GM12878 (cell line): ENCODE measurements around the gene PPP2R2D. TPM values are rescaled to one million over a fixed set of nuclear protein-coding genes. Genes with fewer than 3 reads are reported as not detected.
A peak's percentile ranks its signal among the peaks of the same experiment; 100 is the strongest.

Experiments
- ATAC-seq: fragments of 200-7000 bp; cut with Tn5 transposase; 3 replicates; pipeline ENCODE4 v1.9.1; 2020; ENCODE audit warnings: mild to moderate bottlenecking, moderate library complexity
- BruUV-seq: library from RNA; stranded (reverse); fragments of 400-500 nt; replicated peaks from 2 replicates; lab custom pipeline; 2021; lab: Mats Ljungman, UMichigan
- CTCF ChIA-PET: fragments of 300-600 bp; sonication (Branson Sonifier 250); formaldehyde crosslinking; extraction: SDS; loops from one replicate; lab custom pipeline; 2021; ENCODE audit warnings: inconsistent platforms; lab: Yijun Ruan, JAX
- POLR2A ChIA-PET: fragments of 350-600 bp; formaldehyde crosslinking; extraction: SDS; loops from one replicate; lab custom pipeline; 2021; ENCODE audit warnings: inconsistent platforms; lab: Charles Lee
- RAD21 ChIA-PET: fragments of 300-600 bp; sonication (Branson Sonifier 250); formaldehyde crosslinking; loops from one replicate; lab custom pipeline; 2023; ENCODE audit warnings: antibody characterized with exemption; ENCODE audit not compliant: unreplicated experiment; lab: Charles Lee
- SMC1A ChIA-PET: fragments of 300-600 bp; sonication (Branson Sonifier 250); formaldehyde crosslinking; loops from one replicate; lab custom pipeline; 2023; ENCODE audit not compliant: unreplicated experiment, uncharacterized antibody; lab: Charles Lee
- DNase-seq: peaks from one replicate; pipeline ENCODE4 v3.0.0-alpha.2; 2011; ENCODE audit warnings: low read depth, low spot score
- FAIRE-seq: peaks from 3 replicates; lab custom pipeline; 2011; peaks lifted over from hg19 to GRCh38; lab: Jason Lieb, UNC
- H2AFZ ChIP-seq: 2 replicates; pipeline ENCODE4 v1.6.0; 2011; ENCODE audit warnings: low read depth, low read length, control low read depth; ENCODE audit not compliant: control insufficient read depth
- H3K27ac ChIP-seq: 2 replicates; pipeline ENCODE4 v1.5.1; 2011; ENCODE audit warnings: control low read depth; ENCODE audit not compliant: control insufficient read depth, insufficient read depth
- H3K27me3 ChIP-seq, 2 experiments: replicated peaks in 1 of 2; 2 replicates each; pipeline versions ENCODE4 v1.6.0 to v1.6.1; 2011; ENCODE audit warnings: low read length in 1 of 2; ENCODE audit not compliant: control insufficient read depth in 2 of 2, insufficient read depth in 2 of 2
- H3K36me3 ChIP-seq, 2 experiments: 2 replicates each; pipeline ENCODE4 v1.5.1; 2011; ENCODE audit warnings: low read length in 1 of 2; ENCODE audit not compliant: control insufficient read depth in 2 of 2, insufficient read depth in 2 of 2
- H3K4me1 ChIP-seq: 2 replicates; pipeline ENCODE4 v1.6.1; 2011; ENCODE audit warnings: mild to moderate bottlenecking, low read length, moderate library complexity, mixed read lengths; ENCODE audit not compliant: control insufficient read depth, insufficient read depth
- H3K4me2 ChIP-seq: 2 replicates; pipeline ENCODE4 v1.6.0; 2011; ENCODE audit warnings: control low read depth; ENCODE audit not compliant: control insufficient read depth, insufficient read depth
- H3K4me3 ChIP-seq: fragments of 200-600 bp; sonication (generic); 2 replicates; pipeline ENCODE4 v1.5.1; 2016
- H3K79me2 ChIP-seq: 2 replicates; pipeline ENCODE4 v1.6.0; 2011; ENCODE audit warnings: low read length; ENCODE audit not compliant: control insufficient read depth, insufficient read depth
- H3K9ac ChIP-seq: 2 replicates; pipeline ENCODE4 v1.8.0; 2011; ENCODE audit warnings: low read length, control low read depth, mixed read lengths; ENCODE audit not compliant: control insufficient read depth, insufficient read depth
- H3K9me3 ChIP-seq: replicated peaks from 3 replicates; pipeline ENCODE4 v1.5.1; 2011; ENCODE audit warnings: mild to moderate bottlenecking, low read length; ENCODE audit not compliant: control insufficient read depth, insufficient read depth
- H4K20me1 ChIP-seq: 2 replicates; pipeline ENCODE4 v1.6.0; 2011; ENCODE audit not compliant: control insufficient read depth, insufficient read depth
- CHD2 ChIP-seq: IDR thresholded peaks from 2 replicates; pipeline ENCODE4 v1.6.1; 2011; ENCODE audit warnings: low read depth, low read length, improper control_type of control experiment, borderline replicate concordance
- DPF2 ChIP-seq: fragments of 450-650 bp; IDR thresholded peaks from 2 replicates; pipeline ENCODE4 v1.6.1; 2017; ENCODE audit warnings: mild to moderate bottlenecking
- ETV6 ChIP-seq, 2 experiments: fragments of 450-650 bp in 1 of 2; IDR thresholded peaks in 1 of 2; conservative IDR thresholded peaks in 1 of 2; 2 replicates each; pipeline ENCODE4 v1.6.1; 2014; ENCODE audit warnings: antibody characterized with exemption in 1 of 2, borderline replicate concordance in 1 of 2, low read depth in 1 of 2, mild to moderate bottlenecking in 1 of 2, moderate library complexity in 1 of 2
- FOXM1 ChIP-seq: IDR thresholded peaks from 2 replicates; pipeline ENCODE4 v1.6.1; 2012; ENCODE audit warnings: low read depth, mild to moderate bottlenecking, inconsistent platforms, low read length, moderate library complexity
- HCFC1 ChIP-seq: fragments of 150-350 bp; IDR thresholded peaks from 2 replicates; pipeline ENCODE4 v1.6.1; 2014; ENCODE audit warnings: low read length
- KDM1A ChIP-seq: fragments of 200-600 bp; sonication (generic); IDR thresholded peaks from 2 replicates; pipeline ENCODE4 v1.6.1; 2016; ENCODE audit warnings: borderline replicate concordance
- MTA3 ChIP-seq: IDR thresholded peaks from 2 replicates; pipeline ENCODE4 v1.6.1; 2012; ENCODE audit warnings: low read length, inconsistent platforms, borderline replicate concordance
- MXI1 ChIP-seq: fragments of 150-350 bp; IDR thresholded peaks from 2 replicates; pipeline ENCODE4 v1.6.1; 2011; ENCODE audit warnings: low read depth, mild to moderate bottlenecking, inconsistent platforms, low read length, improper control_type of control experiment
- NBN ChIP-seq: fragments of 450-650 bp; IDR thresholded peaks from 2 replicates; pipeline ENCODE4 v1.6.1; 2016
- NR2C2 ChIP-seq: IDR thresholded peaks from 2 replicates; pipeline ENCODE4 v1.6.1; 2011; ENCODE audit warnings: borderline replicate concordance, low read depth; ENCODE audit not compliant: control insufficient read depth, insufficient read length
- PKNOX1 ChIP-seq: fragments of 450-650 bp; IDR thresholded peaks from 2 replicates; pipeline ENCODE4 v1.6.1; 2016; ENCODE audit warnings: mild to moderate bottlenecking
- RELA ChIP-seq: fragments of 450-650 bp; IDR thresholded peaks from 2 replicates; pipeline ENCODE4 v1.8.0; 2014; ENCODE audit warnings: borderline replicate concordance; ENCODE audit not compliant: partially characterized antibody
- SMARCA5 ChIP-seq: fragments of 450-650 bp; IDR thresholded peaks from 2 replicates; pipeline ENCODE4 v1.6.1; 2017; ENCODE audit warnings: mild to moderate bottlenecking
- SP1 ChIP-seq: IDR thresholded peaks from one replicate; pipeline ENCODE4 v1.6.1; 2011; ENCODE audit warnings: low read depth, low read length
- SREBF2 ChIP-seq: IDR thresholded peaks from 2 replicates; pipeline ENCODE4 v1.6.1; 2012; ENCODE audit warnings: mild to moderate bottlenecking, low read length
- SUZ12 ChIP-seq: fragments of 200-600 bp; sonication (generic); IDR thresholded peaks from one replicate; pipeline ENCODE4 v1.6.1; 2018; ENCODE audit warnings: antibody characterized with exemption, mild to moderate bottlenecking; ENCODE audit not compliant: unreplicated experiment
- WRNIP1 ChIP-seq: IDR thresholded peaks from 2 replicates; pipeline ENCODE4 v1.6.1; 2011; ENCODE audit warnings: low read depth, low read length, improper control_type of control experiment, borderline replicate concordance
- WGBS: methylation state at CpG from one replicate; pipeline ENCODE4 v1.1.6; 2016; ENCODE audit warnings: low lambda C conversion rate; ENCODE audit not compliant: insufficient replicate concordance, insufficient coverage; ENCODE audit errors: missing lambda C conversion rate; 5-methylcytosine and 5-hydroxymethylcytosine counted together
- in situ Hi-C: fragments of 300-500 bp; cut with MboI; formaldehyde crosslinking; loops from 9 replicates; pipeline ENCODE4 v1.14.3; 2018; ENCODE audit warnings: mixed read lengths
- intact Hi-C: fragments of 100-400 bp; cut with micrococcal nuclease; formaldehyde crosslinking; loops from one replicate; pipeline ENCODE4 v1.14.2; 2022; ENCODE audit not compliant: unreplicated experiment
- polyA plus RNA-seq, 11 experiments: library from polyadenylated mRNA; depleted of rRNA in 4 of 11; unstranded in 6 of 11; stranded (reverse) in 5 of 11; fragments of >200 nt; fragmentation: Nextera tagmentation in 4 of 11; fragmentation: Illumina TruSeq in 1 of 11; extraction: Ambion mirVana in 4 of 11; extraction: Trizol in 1 of 11; gene quantifications; 1 replicate in 1 of 11; 2 replicates in 10 of 11; pipeline versions ENCODE4 v1.2.1 to v1.2.3, GENCODE V29; 2011 to 2016; ENCODE audit warnings: inconsistent platforms in 2 of 11, missing spikeins in 2 of 11, low read depth in 1 of 11
- total RNA-seq, 4 experiments: library from RNA; depleted of rRNA in 3 of 4; stranded (reverse); fragments of >200 nt in 3 of 4; fragmentation: Illumina TruSeq in 1 of 4; extraction: Trizol in 1 of 4; gene quantifications; 2 replicates each; pipeline versions ENCODE4 v1.2.1 to v1.2.3, GENCODE V29; 2013 to 2021
- TF ChIP-seq, protein P1 (sequence below): fragments of 450-650 bp; IDR thresholded peaks from 2 replicates; pipeline ENCODE4 v1.6.1; 2017; ENCODE audit warnings: mild to moderate bottlenecking, low read depth, inconsistent platforms; ENCODE audit not compliant: poor library complexity, severe bottlenecking
- TF ChIP-seq, protein P2 (sequence below): fragments of 450-650 bp; IDR thresholded peaks from 2 replicates; pipeline ENCODE4 v1.6.1; 2018; ENCODE audit warnings: mild to moderate bottlenecking, low read depth, moderate library complexity; ENCODE audit not compliant: partially characterized antibody

The PPP2R2D gene
- total and polyA plus RNA-seq, 10 of the 15 experiments (the other 5 are each of a cell fraction or from before 2014, with no cell fraction given): 2.8 to 41.9 (median 21.8) TPM

DNA sequence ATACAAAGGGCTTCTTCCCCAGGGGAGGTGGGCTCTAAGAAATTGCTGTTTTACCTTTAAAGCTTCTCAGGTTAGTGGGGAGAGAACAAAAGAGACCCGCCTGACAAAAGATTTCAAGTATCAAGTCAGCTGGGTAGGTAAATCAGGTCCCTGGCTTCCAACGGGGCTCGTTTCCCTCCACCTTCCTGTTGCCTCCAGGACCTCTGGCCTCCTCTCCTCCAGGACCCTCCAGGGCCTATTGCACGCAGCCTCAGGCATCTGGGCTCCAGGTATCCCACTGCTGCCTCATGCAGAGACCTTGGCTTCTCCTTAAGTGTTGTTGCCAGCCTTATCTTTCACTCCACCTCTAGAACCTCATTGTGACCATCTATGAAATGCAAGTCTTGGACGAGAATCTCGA lies 78.0 kb downstream of the PPP2R2D start (continued):
- TF ChIP-seq, protein P1, sequence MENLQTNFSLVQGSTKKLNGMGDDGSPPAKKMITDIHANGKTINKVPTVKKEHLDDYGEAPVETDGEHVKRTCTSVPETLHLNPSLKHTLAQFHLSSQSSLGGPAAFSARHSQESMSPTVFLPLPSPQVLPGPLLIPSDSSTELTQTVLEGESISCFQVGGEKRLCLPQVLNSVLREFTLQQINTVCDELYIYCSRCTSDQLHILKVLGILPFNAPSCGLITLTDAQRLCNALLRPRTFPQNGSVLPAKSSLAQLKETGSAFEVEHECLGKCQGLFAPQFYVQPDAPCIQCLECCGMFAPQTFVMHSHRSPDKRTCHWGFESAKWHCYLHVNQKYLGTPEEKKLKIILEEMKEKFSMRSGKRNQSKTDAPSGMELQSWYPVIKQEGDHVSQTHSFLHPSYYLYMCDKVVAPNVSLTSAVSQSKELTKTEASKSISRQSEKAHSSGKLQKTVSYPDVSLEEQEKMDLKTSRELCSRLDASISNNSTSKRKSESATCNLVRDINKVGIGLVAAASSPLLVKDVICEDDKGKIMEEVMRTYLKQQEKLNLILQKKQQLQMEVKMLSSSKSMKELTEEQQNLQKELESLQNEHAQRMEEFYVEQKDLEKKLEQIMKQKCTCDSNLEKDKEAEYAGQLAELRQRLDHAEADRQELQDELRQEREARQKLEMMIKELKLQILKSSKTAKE: no peak
- TF ChIP-seq SREBF2 (no peak), WRNIP1 (no peak), KDM1A (no peak), MTA3 (no peak), NBN (no peak), SUZ12 (no peak), PKNOX1 (no peak), RELA (no peak), SP1 (no peak)

- 78% methylated on average over 7 of the region's 7 CpGs for WGBS
- Histone ChIP-seq H3K36me3 (peaks cover 0 to 15% of the 10 kb centered on the region in 2 experiments; a peak in 2 of 4 replicates), H2AFZ (no peak overlapping the region), H3K27me3 (no peaks in the 10 kb centered on the region), H3K4me3 (peak overlapping the region; percentile 75), H3K9me3 (no peaks in the 10 kb centered on the region; the same call in 2 of the 3 replicates), H3K27ac (no peak overlapping the region), H3K4me2 (peak overlapping the region; percentile 72), H4K20me1 (peaks cover 15% of the 10 kb centered on the region), H3K9ac (peak overlapping the region; percentile 37; the same call in 1 of the 2 replicates), H3K4me1 (no peaks in the 10 kb centered on the region; the same call in 1 of the 2 replicates), H3K79me2 (peaks cover 76% of the 10 kb centered on the region)
- in situ Hi-C loops (no loop called here), intact Hi-C loops (no loop called here)
- RAD21 ChIA-PET: no interaction called here
- BruUV-seq: no TSS peak
- ATAC-seq (no peak), DNase-seq (no peak), FAIRE-seq (no peak)
- SMC1A ChIA-PET: interaction anchor here (0.7 kb wide), 2 partner anchors 36 to 75 kb away, joined by 3 to 4 read pairs; no protein-coding TSS in a partner anchor
- POLR2A ChIA-PET: no interaction called here
- CTCF ChIA-PET: interaction anchor here (1.3 kb wide), 1 partner anchor 82 kb away, joined by 3 read pairs; no protein-coding TSS in a partner anchor
- TF ChIP-seq NR2C2 (no peak), SMARCA5 (no peak), FOXM1 (no peak), CHD2 (no peak), NBN (no peak), HCFC1 (no peak), DPF2 (no peak), MXI1 (no peak), ETV6 (conservative IDR thresholded peaks at IDR 0.05 in 1 of 2, IDR thresholded peaks at IDR 0.05 in 1 of 2; ENCODE audit: borderline replicate concordance in 1 of 2, low read depth in 1 of 2) (no peak)
- TF ChIP-seq, protein P2, sequence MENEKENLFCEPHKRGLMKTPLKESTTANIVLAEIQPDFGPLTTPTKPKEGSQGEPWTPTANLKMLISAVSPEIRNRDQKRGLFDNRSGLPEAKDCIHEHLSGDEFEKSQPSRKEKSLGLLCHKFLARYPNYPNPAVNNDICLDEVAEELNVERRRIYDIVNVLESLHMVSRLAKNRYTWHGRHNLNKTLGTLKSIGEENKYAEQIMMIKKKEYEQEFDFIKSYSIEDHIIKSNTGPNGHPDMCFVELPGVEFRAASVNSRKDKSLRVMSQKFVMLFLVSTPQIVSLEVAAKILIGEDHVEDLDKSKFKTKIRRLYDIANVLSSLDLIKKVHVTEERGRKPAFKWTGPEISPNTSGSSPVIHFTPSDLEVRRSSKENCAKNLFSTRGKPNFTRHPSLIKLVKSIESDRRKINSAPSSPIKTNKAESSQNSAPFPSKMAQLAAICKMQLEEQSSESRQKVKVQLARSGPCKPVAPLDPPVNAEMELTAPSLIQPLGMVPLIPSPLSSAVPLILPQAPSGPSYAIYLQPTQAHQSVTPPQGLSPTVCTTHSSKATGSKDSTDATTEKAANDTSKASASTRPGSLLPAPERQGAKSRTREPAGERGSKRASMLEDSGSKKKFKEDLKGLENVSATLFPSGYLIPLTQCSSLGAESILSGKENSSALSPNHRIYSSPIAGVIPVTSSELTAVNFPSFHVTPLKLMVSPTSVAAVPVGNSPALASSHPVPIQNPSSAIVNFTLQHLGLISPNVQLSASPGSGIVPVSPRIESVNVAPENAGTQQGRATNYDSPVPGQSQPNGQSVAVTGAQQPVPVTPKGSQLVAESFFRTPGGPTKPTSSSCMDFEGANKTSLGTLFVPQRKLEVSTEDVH: no peak
These were observed 78.5 kb downstream of the PPP2R2D start for GRCh38 chr10:131979336-131979735.
